Measurements from ENCODE around the gene RNF44. TPM values are rescaled to one million over a fixed set of nuclear protein-coding genes. Genes with fewer than 3 reads are reported as not detected.

RNF44 gene
- total and polyA plus RNA-seq, 2 of the 13 experiments (the other 11 are each of a cell fraction or from before 2014, with no cell fraction given), result 9.2 to 16.8 TPM

- TF ChIP-seq ZNF280D (CRISPR knock-in tag; IDR thresholded peaks at IDR 0.05) (no peak), REL (CRISPR knock-in tag; conservative IDR thresholded peaks at IDR 0.05) (no peak), CCAR2 (optimal IDR thresholded peaks at IDR 0.05; ENCODE audit: low read depth, low read length) (no peak), ZNF33A (CRISPR knock-in tag; IDR thresholded peaks at IDR 0.05; ENCODE audit: borderline replicate concordance) (no peak), ZNF343 (CRISPR knock-in tag; IDR thresholded peaks at IDR 0.05) (no peak), ZNF3 (CRISPR knock-in tag; IDR thresholded peaks at IDR 0.05) (no peak), ZNF639 (CRISPR knock-in tag; conservative IDR thresholded peaks at IDR 0.05) (no peak), ZNF749 (CRISPR knock-in tag; IDR thresholded peaks at IDR 0.05; ENCODE audit: borderline replicate concordance) (no peak; the same call in 1 of the 2 replicates), NR2F6 (IDR thresholded peaks at IDR 0.05) (no peak), NR2F6 (CRISPR knock-in tag; IDR thresholded peaks at IDR 0.05) (no peak), THRA (CRISPR knock-in tag; IDR thresholded peaks at IDR 0.05; ENCODE audit: borderline replicate concordance) (no peak), TERF1 (CRISPR knock-in tag; IDR thresholded peaks at IDR 0.05) (no peak), ZC3H13 (CRISPR knock-in tag; IDR thresholded peaks at IDR 0.05) (no peak), XBP1 (CRISPR knock-in tag; IDR thresholded peaks at IDR 0.05) (no peak), ZBTB7B (CRISPR knock-in tag; IDR thresholded peaks at IDR 0.05) (no peak), ZNF317 (CRISPR knock-in tag; IDR thresholded peaks at IDR 0.05) (no peak), CC2D1A (CRISPR knock-in tag; IDR thresholded peaks at IDR 0.05) (no peak)
- TF ChIP-seq, protein P1, sequence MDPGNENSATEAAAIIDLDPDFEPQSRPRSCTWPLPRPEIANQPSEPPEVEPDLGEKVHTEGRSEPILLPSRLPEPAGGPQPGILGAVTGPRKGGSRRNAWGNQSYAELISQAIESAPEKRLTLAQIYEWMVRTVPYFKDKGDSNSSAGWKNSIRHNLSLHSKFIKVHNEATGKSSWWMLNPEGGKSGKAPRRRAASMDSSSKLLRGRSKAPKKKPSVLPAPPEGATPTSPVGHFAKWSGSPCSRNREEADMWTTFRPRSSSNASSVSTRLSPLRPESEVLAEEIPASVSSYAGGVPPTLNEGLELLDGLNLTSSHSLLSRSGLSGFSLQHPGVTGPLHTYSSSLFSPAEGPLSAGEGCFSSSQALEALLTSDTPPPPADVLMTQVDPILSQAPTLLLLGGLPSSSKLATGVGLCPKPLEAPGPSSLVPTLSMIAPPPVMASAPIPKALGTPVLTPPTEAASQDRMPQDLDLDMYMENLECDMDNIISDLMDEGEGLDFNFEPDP (CRISPR knock-in tag; conservative IDR thresholded peaks at IDR 0.05), result no peak
- TF ChIP-seq, protein P2, sequence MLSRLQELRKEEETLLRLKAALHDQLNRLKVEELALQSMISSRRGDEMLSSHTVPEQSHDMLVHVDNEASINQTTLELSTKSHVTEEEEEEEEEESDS (CRISPR knock-in tag; IDR thresholded peaks at IDR 0.05; ENCODE audit: borderline replicate concordance), result no peak
- TF ChIP-seq, protein P3, sequence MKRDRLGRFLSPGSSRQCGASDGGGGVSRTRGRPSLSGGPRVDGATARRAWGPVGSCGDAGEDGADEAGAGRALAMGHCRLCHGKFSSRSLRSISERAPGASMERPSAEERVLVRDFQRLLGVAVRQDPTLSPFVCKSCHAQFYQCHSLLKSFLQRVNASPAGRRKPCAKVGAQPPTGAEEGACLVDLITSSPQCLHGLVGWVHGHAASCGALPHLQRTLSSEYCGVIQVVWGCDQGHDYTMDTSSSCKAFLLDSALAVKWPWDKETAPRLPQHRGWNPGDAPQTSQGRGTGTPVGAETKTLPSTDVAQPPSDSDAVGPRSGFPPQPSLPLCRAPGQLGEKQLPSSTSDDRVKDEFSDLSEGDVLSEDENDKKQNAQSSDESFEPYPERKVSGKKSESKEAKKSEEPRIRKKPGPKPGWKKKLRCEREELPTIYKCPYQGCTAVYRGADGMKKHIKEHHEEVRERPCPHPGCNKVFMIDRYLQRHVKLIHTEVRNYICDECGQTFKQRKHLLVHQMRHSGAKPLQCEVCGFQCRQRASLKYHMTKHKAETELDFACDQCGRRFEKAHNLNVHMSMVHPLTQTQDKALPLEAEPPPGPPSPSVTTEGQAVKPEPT (CRISPR knock-in tag; IDR thresholded peaks at IDR 0.05; ENCODE audit: low read depth), result no peak
Observed at GRCh38 chr5:176536902-176537553, at the start of gene RNF44 (continued).

Measured in HepG2 (cell line).